ENCODE results near the gene ISCA2.
"Not testable (repeated sequence)": the region's sequence is repeated elsewhere in the genome, so short reads cannot be mapped to it uniquely, and the experiment has no call there.

Gene ISCA2

GRCh38 chr14:74532246-74532645, 38.7 kb downstream of the ISCA2 start:
- Histone ChIP-seq H3K27me3 (no peaks in the 10 kb centered on the region), H3K9me3 (no peaks in the 10 kb centered on the region), H3K36me3 (no peaks in the 10 kb centered on the region), H3K4me3 (ENCODE audit: low read depth, low read length) (no peak overlapping the region), H3K4me1 (no peaks in the 10 kb centered on the region)
- DNase-seq = no peak
- TF ChIP-seq CTCF (IDR thresholded peaks at IDR 0.05; ENCODE audit: low read depth, low read length) = no peak

- H3K27me3 ChIP-seq = no peaks in the 10 kb centered on the region
- no peak for TF ChIP-seq CTCF (IDR thresholded peaks at IDR 0.05; ENCODE audit: low read depth, low read length)
- H3K4me3 ChIP-seq (ENCODE audit: low read depth, low read length) = no peak overlapping the region
- no peaks in the 10 kb centered on the region for H3K9me3 ChIP-seq
- H3K36me3 ChIP-seq = no peaks in the 10 kb centered on the region
- DNase-seq = no peak
- H3K4me1 ChIP-seq = no peaks in the 10 kb centered on the region
Observed at GRCh38 chr14:74533576-74533975, 40.0 kb downstream of the ISCA2 start.

DNA sequence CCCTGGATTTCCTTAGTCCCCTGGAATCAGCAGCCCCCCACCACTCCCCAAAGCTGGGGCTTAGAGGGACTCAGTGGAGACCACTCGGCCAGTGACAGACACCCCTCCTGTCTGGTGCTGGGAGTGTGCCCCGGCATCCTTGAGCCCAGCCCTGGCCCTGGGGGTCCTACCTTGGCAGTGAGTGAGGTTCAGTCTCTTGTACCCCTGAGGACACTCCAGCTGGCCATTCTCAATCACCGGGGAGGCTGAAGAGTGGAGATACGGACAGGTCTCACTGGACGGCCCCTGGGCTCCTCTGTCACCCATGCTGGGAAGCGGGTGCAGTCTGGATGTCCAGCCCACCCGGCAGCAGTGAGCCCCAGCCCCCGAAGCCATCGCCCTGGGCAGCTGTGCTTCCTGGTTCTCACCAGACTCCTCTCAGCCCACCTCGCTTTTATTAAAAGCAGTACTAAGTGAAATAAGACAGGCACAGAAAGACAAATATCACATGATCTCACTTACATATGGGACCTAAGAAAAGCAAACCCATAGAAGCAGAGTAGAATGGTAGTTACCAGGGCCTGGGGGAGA, 42.3 kb downstream of the ISCA2 start:
- no peak for DNase-seq
- no peaks in the 10 kb centered on the region for H3K9me3 ChIP-seq
- H3K27me3 ChIP-seq = no peaks in the 10 kb centered on the region
- H3K36me3 ChIP-seq = no peaks in the 10 kb centered on the region
- H3K4me3 ChIP-seq (ENCODE audit: low read depth, low read length) = no peak overlapping the region
- TF ChIP-seq CTCF (IDR thresholded peaks at IDR 0.05; ENCODE audit: low read depth, low read length) = no peak
- H3K4me1 ChIP-seq = no peaks in the 10 kb centered on the region

DNA sequence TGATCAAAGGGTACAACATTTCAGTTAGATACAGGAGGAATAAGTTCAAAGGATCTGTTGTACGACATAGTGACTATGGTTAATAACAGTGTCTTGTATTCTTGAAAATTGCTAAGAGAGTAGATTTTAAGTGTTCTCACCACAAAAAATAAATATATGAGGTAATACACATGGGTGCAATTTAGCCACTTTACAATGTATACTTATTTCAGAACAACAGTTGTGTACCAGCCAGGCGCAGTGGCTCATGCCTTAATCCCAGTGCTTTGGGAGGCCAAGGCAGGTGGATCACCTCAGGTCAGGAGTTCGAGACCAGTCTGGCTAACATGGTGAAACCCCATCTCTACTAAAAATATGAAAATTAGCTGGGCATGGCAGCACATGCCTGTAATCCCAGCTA, 42.8 kb downstream of the ISCA2 start:
- not testable (repeated sequence) for DNase-seq; H3K36me3 ChIP-seq; H3K9me3 ChIP-seq; H3K27me3 ChIP-seq; H3K4me3 ChIP-seq (ENCODE audit: low read depth, low read length); H3K4me1 ChIP-seq

DNA sequence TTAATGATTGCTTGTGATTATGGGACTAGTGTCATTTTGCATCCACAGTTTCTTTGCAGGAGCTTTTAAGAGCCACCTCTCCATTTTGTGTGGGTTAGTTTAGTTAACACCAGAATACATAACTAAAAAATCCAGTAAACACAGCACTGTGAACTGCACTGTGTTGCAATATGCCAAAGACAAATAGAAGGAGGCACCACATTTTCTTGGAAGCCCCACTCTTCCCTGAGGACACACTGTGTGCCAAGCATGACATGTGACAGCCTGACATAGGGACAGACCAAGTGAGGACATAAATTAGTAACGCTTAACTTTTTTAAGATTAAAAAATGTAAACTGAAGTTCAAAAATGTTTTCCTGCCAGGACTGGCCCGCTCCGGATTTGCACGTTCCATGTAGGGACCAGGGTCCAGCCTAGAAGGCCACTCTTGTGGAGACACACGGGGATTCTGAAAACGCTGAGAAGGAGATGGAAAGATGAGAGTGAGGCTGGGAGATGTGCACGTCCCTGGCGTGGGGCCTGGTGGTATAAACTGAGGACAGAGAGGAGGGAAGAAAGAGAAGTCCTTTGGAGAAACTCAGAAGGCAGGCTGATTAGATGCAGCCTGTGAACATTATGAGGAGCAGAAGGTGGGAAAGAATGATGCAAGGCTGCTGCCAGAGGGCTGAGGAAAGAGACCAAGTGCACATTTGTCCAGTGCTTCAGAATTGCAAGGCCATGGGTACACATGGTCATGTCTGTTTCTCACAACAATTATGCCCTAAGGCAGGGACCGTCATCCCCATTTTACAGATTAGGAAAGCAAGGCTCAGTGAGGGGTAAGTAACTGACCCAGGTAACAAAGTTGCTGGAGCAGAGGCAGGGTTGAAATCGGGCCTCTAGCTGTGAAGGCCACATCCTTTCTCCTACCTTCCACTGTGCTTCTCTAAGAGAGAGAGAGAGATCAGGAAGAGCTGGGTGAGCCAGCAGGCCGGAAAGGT, 45.1 kb downstream of the ISCA2 start:
- no peaks in the 10 kb centered on the region for H3K9me3 ChIP-seq
- H3K27me3 ChIP-seq = no peaks in the 10 kb centered on the region
- H3K4me1 ChIP-seq = no peaks in the 10 kb centered on the region
- no peaks in the 10 kb centered on the region for H3K36me3 ChIP-seq
- DNase-seq = no peak
- no peak for TF ChIP-seq CTCF (IDR thresholded peaks at IDR 0.05; ENCODE audit: low read depth, low read length)
- H3K4me3 ChIP-seq (ENCODE audit: low read depth, low read length) = no peak overlapping the region

GRCh38 chr14:74539503-74539902, 45.9 kb downstream of the ISCA2 start:
- H3K27me3 ChIP-seq = no peaks in the 10 kb centered on the region; the same call in 1 of the 2 replicates
- TF ChIP-seq CTCF (IDR thresholded peaks at IDR 0.05; ENCODE audit: low read depth, low read length) = no peak
- H3K36me3 ChIP-seq = no peaks in the 10 kb centered on the region
- no peaks in the 10 kb centered on the region for H3K4me1 ChIP-seq
- no peak overlapping the region for H3K4me3 ChIP-seq (ENCODE audit: low read depth, low read length)
- no peaks in the 10 kb centered on the region for H3K9me3 ChIP-seq
- DNase-seq = no peak

All from BE2C (cell line).